ENCODE measurements around the gene FBXO46.

DNA sequence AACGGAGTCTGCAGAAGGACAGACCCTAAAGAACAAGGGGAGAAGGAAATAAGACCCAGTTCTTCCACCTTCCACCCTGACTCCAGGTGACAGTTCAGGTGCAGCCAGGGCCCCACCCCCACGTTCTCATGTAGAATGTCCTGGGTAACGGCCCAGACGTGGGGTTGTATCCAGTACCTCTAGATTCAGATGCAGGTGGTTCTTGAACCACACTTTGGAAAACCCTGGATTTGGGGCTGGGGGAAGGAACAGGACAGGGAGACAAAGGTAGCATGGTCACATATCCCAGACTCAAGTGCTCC lies 49.4 kb upstream of the FBXO46 start:
- TF ChIP-seq SMAD1 (IDR thresholded peaks at IDR 0.05; ENCODE audit: low read depth, partially characterized antibody) (no peak), EZH2 (IDR thresholded peaks at IDR 0.05; ENCODE audit: borderline replicate concordance, control insufficient read depth, low read depth, low read length) (no peak), POLR2AphosphoS5 (IDR thresholded peaks at IDR 0.05; ENCODE audit: low read length) (no peak)
- TF ChIP-seq, protein P1, sequence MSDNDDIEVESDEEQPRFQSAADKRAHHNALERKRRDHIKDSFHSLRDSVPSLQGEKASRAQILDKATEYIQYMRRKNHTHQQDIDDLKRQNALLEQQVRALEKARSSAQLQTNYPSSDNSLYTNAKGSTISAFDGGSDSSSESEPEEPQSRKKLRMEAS (IDR thresholded peaks at IDR 0.05; ENCODE audit: low read depth, low read length): no peak
